Liver (tissue), 9 donors: ENCODE results near the gene AVEN. TPM values are rescaled to one million over a fixed set of nuclear protein-coding genes. Genes with fewer than 3 reads are reported as not detected.

Source experiments
- DNase-seq: peaks from one replicate; pipeline ENCODE4 v3.0.0-alpha.2; 2017; ENCODE audit warnings: low spot score
- H3K27ac ChIP-seq, 2 donors: one replicate each; pipeline ENCODE4 v1.7.0; 2013; ENCODE audit warnings: inconsistent platforms in 2 of 2, low read length in 2 of 2, control low read depth in 1 of 2, low read depth in 1 of 2, mild to moderate bottlenecking in 1 of 2
- H3K27me3 ChIP-seq, 4 donors: one replicate each; pipeline versions ENCODE4 v1.6.1 to v1.7.0; 2013; ENCODE audit warnings: low read length in 3 of 4, inconsistent platforms in 1 of 4, mild to moderate bottlenecking in 1 of 4, moderate library complexity in 1 of 4; ENCODE audit not compliant: control insufficient read depth in 4 of 4, insufficient read depth in 4 of 4
- H3K36me3 ChIP-seq, 4 donors: one replicate each; pipeline versions ENCODE4 v1.6.1 to v1.7.0; 2013; ENCODE audit warnings: low read length in 3 of 4, mild to moderate bottlenecking in 3 of 4, low read depth in 1 of 4, moderate library complexity in 1 of 4; ENCODE audit not compliant: control insufficient read depth in 4 of 4, insufficient read depth in 3 of 4
- H3K4me1 ChIP-seq, 4 donors: one replicate each; pipeline versions ENCODE4 v1.6.1 to v1.7.0; 2013; ENCODE audit warnings: low read length in 3 of 4, mild to moderate bottlenecking in 3 of 4, moderate library complexity in 1 of 4; ENCODE audit not compliant: control insufficient read depth in 4 of 4, insufficient read depth in 4 of 4
- H3K4me3 ChIP-seq, 3 donors: one replicate each; pipeline versions ENCODE4 v1.6.1 to v1.7.0; 2013; ENCODE audit warnings: low read length in 3 of 3, control low read depth in 1 of 3, low read depth in 1 of 3, mild to moderate bottlenecking in 1 of 3
- H3K9ac ChIP-seq, 2 donors: one replicate each; pipeline ENCODE4 v1.7.0; 2013; ENCODE audit warnings: low read length in 2 of 2, mild to moderate bottlenecking in 2 of 2, moderate library complexity in 2 of 2, control low read depth in 1 of 2, low read depth in 1 of 2
- H3K9me3 ChIP-seq, 4 donors: one replicate each; pipeline versions ENCODE4 v1.6.1 to v1.7.0; 2013; ENCODE audit warnings: low read length in 3 of 4; ENCODE audit not compliant: control insufficient read depth in 4 of 4
- ATF3 ChIP-seq: IDR thresholded peaks from 2 replicates; pipeline ENCODE4 v1.6.1; 2016; ENCODE audit warnings: antibody characterized with exemption
- EGR1 ChIP-seq, 2 donors: IDR thresholded peaks; 2 replicates each; pipeline ENCODE4 v1.6.1; 2016 to 2018; ENCODE audit warnings: antibody characterized with exemption in 2 of 2, low read depth in 2 of 2
- FOXA1 ChIP-seq: IDR thresholded peaks from 2 replicates; pipeline ENCODE4 v1.6.1; 2016; ENCODE audit warnings: antibody characterized with exemption
- FOXA2 ChIP-seq: IDR thresholded peaks from 2 replicates; pipeline ENCODE4 v1.6.1; 2016; ENCODE audit warnings: antibody characterized with exemption
- GABPA ChIP-seq, 2 donors: IDR thresholded peaks in 1 of 2; conservative IDR thresholded peaks in 1 of 2; 2 replicates each; pipeline ENCODE4 v1.6.1; 2016; ENCODE audit warnings: antibody characterized with exemption in 2 of 2, mild to moderate bottlenecking in 1 of 2, moderate library complexity in 1 of 2
- HNF4A ChIP-seq, 2 donors: conservative IDR thresholded peaks; 2 replicates each; pipeline ENCODE4 v1.6.1; 2016; ENCODE audit warnings: antibody characterized with exemption in 2 of 2, mild to moderate bottlenecking in 2 of 2
- HNF4G ChIP-seq: IDR thresholded peaks from 2 replicates; pipeline ENCODE4 v1.6.1; 2016; ENCODE audit warnings: antibody characterized with exemption
- NR2F2 ChIP-seq: IDR thresholded peaks from 2 replicates; pipeline ENCODE4 v1.6.1; 2016; ENCODE audit warnings: antibody characterized with exemption
- RAD21 ChIP-seq, 2 donors: IDR thresholded peaks; 2 replicates each; pipeline ENCODE4 v1.6.1; 2016; ENCODE audit warnings: antibody characterized with exemption in 2 of 2, mild to moderate bottlenecking in 2 of 2
- REST ChIP-seq: IDR thresholded peaks from 2 replicates; pipeline ENCODE4 v1.6.1; 2016; ENCODE audit warnings: antibody characterized with exemption, mild to moderate bottlenecking
- RXRA ChIP-seq, 2 donors: IDR thresholded peaks; 2 replicates each; pipeline ENCODE4 v1.6.1; 2017 to 2018; ENCODE audit warnings: antibody characterized with exemption in 2 of 2, mild to moderate bottlenecking in 1 of 2
- SP1 ChIP-seq: IDR thresholded peaks from 2 replicates; pipeline ENCODE4 v1.6.1; 2018; ENCODE audit warnings: antibody characterized with exemption, mild to moderate bottlenecking
- TAF1 ChIP-seq: conservative IDR thresholded peaks from 2 replicates; pipeline ENCODE4 v1.6.1; 2016; ENCODE audit warnings: antibody characterized with exemption, mild to moderate bottlenecking
- ZBTB33 ChIP-seq: IDR thresholded peaks from 2 replicates; pipeline ENCODE4 v1.6.1; 2016; ENCODE audit warnings: antibody characterized with exemption
- whole genome bisulfite sequencing: extraction: QIAGEN DNeasy Blood & Tissue Kit; methylation state at CpG from one replicate; pipeline ENCODE4 v1.1.7; 2013; 5-methylcytosine and 5-hydroxymethylcytosine counted together
- polyA plus RNA-seq, 2 donors: library from polyadenylated mRNA; stranded (reverse) in 1 of 2; unstranded in 1 of 2; fragments of 200-250 nt in 1 of 2; fragments of >200 nt in 1 of 2; fragmentation: Nextera tagmentation in 1 of 2; extraction: Ambion mirVana in 1 of 2; gene quantifications; one replicate each; pipeline versions ENCODE4 v1.2.1 to v1.2.3, GENCODE V29; 2013 to 2015
- total RNA-seq, 2 donors: library from RNA; depleted of rRNA; stranded (reverse); fragments of >200 nt; gene quantifications; one replicate each; pipeline ENCODE4 v1.2.3, GENCODE V29; 2014
- donor health status: healthy.
- donor health status: healthy.
- donor health status: healthy.
- donor health status: healthy.
- donor health status: healthy.

AVEN gene
- total and polyA plus RNA-seq, 4 donors: 5.3 to 12.4 (median 7.0) TPM

DNA sequence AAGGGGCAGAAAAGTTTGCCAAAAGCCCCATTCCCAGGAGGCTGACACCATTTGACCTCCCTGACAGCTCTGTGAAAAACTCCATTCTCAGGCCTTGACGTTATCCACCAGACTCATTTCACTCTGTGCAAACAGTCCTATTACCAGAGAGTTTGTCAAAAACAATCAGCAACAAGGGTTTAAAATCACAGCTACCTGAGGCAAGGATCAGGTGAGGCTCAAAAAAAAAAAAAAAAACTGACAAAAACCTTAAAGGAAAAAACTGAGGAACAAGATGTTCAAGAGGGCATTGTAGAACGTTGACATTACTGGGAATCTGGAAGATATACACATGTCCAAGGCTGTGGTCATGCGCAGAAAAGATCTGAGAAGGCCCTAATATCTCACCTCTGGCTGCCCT, 11.4 kb downstream of the AVEN start:
- H3K27ac ChIP-seq: no peak overlapping the region
- WGBS: 61% methylated on average over 3 of the region's 3 CpGs
- H3K4me1 ChIP-seq: no peaks in the 10 kb centered on the region
- H3K27me3 ChIP-seq: no peaks in the 10 kb centered on the region
- H3K9ac ChIP-seq: no peak overlapping the region
- H3K9me3 ChIP-seq: no peaks in the 10 kb centered on the region
- H3K4me3 ChIP-seq: no peak overlapping the region
- H3K36me3 ChIP-seq: no peaks in the 10 kb centered on the region
- TF ChIP-seq NR2F2 (no peak), HNF4A (conservative IDR thresholded peaks at IDR 0.05) (no peak), EGR1 (IDR thresholded peaks at IDR 0.05; ENCODE audit: low read depth in 2 of 2) (no peak), REST (no peak), FOXA1 (no peak), TAF1 (no peak)
- DNase-seq: no peak

- 90% methylated on average over 3 of the region's 3 CpGs for WGBS
- no peak for DNase-seq
- H3K36me3 ChIP-seq: no peaks in the 10 kb centered on the region
- H3K27ac ChIP-seq: no peak overlapping the region
- no peak overlapping the region for H3K9ac ChIP-seq
- no peaks in the 10 kb centered on the region for H3K27me3 ChIP-seq
- H3K4me3 ChIP-seq: no peak overlapping the region
- H3K9me3 ChIP-seq: no peaks in the 10 kb centered on the region
- TF ChIP-seq NR2F2: no peak
- no peak for TF ChIP-seq FOXA2
- no peak for TF ChIP-seq REST
- no peak for TF ChIP-seq HNF4G
- no peak for TF ChIP-seq GABPA (IDR thresholded peaks at IDR 0.05 in 1 of 2, conservative IDR thresholded peaks at IDR 0.05 in 1 of 2)
- no peak for TF ChIP-seq RAD21 (IDR thresholded peaks at IDR 0.05)
- no peak for TF ChIP-seq FOXA1
- TF ChIP-seq RXRA (IDR thresholded peaks at IDR 0.05): no peak
- no peak for TF ChIP-seq ATF3
- no peak for TF ChIP-seq ZBTB33
- TF ChIP-seq SP1: no peak
- TF ChIP-seq TAF1: no peak
- no peak for TF ChIP-seq EGR1 (IDR thresholded peaks at IDR 0.05; ENCODE audit: low read depth in 2 of 2)
- TF ChIP-seq HNF4A (conservative IDR thresholded peaks at IDR 0.05): no peak
- no peaks in the 10 kb centered on the region for H3K4me1 ChIP-seq
Observed at GRCh38 chr15:34025252-34025651, 13.8 kb downstream of the AVEN start.
